HG03066 (cell line): ENCODE results near the gene GPD2.
"Not testable (repeated sequence)": the region's sequence is repeated elsewhere in the genome, so short reads cannot be mapped to it uniquely, and the experiment has no call there.

ENCODE experiments used
- ATAC-seq: cut with Tn5 transposase; IDR thresholded peaks from one replicate; pipeline ENCODE4 v1.9.1; 2021; ENCODE audit warnings: low read depth; ENCODE audit not compliant: unreplicated experiment

Gene GPD2

GRCh38 chr2:156574112-156574511 is 137.9 kb downstream of the GPD2 start:
- no peak for ATAC-seq

- ATAC-seq: no peak
Measured at GRCh38 chr2:156576005-156576404, 139.8 kb downstream of the GPD2 start.

- no peak for ATAC-seq
Measured at GRCh38 chr2:156580501-156580900, 144.3 kb downstream of the GPD2 start.

GRCh38 chr2:156581280-156581679 is 145.1 kb downstream of the GPD2 start:
- no peak for ATAC-seq

- no peak for ATAC-seq
Measured at GRCh38 chr2:156585457-156585856, 149.3 kb downstream of the GPD2 start.

DNA sequence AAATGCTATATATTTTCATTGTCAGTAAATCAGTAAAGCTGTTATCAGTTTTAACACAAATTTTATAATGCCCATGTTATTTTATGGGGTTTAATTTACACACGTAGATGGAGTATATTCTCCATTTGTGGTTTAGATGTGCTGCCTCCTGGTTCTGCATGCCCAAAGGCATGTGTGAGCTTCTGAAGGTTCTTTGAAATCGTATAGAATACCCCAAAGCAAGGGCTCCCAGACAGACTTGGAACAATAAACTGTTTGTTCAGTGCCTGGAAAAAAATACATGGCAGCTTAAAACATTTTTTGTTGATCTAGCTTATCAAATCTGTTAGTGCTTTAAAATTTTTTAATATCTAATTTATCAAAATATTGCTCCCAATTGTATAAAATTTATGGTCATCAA is 150.4 kb downstream of the GPD2 start:
- no peak for ATAC-seq

DNA sequence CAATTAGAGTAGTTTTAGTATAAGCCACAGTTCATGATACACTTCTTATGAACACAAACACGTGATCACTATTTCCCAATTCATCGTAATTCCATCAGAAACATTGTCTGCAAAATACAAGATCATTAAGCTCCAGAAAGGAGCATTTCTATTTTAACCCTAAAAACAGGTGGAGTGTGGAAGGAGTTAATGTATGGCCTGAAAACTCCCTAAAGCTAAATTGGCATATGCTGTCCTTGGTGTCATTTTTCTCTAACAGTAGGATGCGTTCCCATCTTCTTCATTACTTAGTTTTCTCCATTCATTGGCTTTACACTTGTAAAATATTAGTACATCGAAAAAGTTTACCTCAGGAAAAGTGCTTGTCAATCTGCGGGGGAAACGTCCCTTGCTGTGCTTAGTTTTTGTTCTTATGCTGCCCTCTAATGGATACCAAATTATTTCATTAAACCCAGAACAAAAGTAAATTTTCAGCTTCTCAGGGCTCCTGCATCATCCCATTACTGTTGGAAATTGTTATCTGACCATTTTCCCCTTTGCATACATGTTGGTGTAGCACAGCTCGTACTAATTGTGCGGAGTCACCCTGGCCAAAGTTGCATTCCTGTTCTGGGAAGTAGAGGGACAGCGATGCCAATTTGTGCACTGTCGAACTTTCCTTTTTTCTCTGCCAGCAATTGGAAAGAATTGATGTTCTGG is 153.4 kb downstream of the GPD2 start:
- ATAC-seq: peak; percentile 61

DNA sequence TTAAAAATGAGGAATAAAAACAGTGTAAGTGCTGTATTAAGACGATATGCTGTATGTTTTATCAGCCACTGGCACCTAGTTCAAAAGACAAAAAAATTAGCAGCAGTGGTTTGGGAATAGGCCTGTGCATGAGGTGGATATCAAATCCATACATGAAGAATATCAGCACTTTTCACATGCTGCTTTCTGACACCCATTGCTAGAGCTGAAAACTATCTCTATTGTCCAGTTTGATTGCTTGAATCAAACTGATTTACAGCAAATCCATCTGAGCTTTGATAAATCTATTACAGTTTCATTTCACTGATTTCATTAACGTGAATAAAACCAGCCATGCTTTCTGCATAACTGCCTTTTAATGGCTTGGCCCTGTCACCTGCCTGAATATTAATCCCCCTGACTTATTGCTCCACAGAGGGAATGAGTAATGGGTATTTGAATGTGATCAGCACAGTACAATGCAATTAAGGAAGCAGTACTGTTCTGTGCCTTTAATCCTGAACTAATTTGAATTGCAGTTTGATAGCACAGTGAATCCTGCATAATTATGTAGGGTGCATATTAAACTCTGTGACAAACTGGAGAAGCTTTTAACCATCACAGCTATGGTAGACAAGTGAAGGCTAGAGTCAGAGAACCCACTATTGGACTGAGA is 154.0 kb downstream of the GPD2 start:
- ATAC-seq: no peak

DNA sequence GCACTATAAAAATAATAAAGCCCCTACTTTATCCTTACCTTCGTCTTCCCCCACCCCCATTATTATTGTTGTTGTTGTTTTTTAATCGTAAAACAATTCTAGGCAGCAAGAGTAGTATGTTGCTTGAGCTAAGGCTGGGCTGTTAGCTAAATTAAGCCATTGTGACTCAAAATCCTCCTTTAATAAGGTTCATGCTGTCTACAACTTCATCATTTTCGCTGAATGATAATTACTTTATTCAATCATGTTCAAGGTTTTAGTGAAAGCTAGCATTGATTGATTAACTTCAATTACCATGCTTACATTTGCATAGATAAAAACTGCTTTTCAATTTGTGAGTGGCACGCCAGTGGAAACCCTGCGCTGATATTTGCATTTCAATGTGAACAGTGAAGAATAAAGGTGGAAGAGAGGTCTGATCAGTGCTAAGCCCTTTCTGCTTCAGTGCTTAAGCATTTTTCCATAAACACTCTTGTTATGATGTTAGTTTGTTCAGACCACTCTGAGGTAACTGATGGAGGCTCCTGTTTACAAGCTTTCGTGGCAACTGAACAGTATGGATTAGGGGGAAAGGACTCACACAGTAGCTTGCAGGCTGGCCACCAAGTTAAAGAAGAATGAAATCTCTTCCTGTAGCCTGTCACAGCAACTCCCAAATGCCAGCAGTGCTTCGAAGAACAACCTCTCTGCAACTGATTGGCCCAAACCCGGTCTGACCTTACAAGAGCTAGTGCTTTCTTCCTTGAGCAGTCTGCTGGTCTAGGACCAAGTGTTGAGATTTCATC is 156.8 kb downstream of the GPD2 start:
- no peak for ATAC-seq

DNA sequence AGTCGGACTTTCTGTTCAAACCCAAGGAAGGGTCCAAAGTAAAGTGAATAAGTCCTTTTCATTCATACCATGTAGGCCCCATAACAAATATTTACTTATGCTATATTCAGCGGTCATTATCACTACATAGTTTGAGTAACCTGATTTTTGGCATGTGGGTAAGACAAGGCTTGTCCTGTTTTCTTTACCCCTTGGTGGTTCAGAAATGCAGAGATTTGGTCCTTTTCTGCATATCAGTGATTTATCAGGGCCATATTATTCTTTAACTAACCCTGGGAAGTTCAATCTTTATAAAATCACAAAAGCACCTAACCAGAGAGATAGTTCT is 157.4 kb downstream of the GPD2 start:
- no peak for ATAC-seq

DNA sequence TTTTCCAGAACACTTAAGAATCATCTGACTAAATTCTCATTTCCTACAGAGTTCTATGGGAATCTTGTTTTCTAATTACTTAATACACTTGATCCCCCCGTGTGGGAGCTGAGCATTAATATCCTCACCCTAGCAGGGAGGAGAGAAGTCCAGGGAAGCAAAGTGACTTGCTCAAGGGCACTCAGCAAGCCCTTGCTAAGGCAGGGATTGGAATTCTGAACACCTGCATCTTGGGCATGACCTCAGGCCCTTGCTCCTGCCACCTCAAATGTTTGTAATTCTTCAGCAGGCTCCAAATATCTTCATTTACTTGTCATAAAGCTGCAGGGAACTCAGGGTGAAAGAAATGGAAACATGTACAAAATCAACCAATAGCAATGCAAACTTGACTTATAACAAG is 162.4 kb downstream of the GPD2 start:
- no peak for ATAC-seq

GRCh38 chr2:156600196-156600595 is 164.0 kb downstream of the GPD2 start:
- ATAC-seq: no peak

DNA sequence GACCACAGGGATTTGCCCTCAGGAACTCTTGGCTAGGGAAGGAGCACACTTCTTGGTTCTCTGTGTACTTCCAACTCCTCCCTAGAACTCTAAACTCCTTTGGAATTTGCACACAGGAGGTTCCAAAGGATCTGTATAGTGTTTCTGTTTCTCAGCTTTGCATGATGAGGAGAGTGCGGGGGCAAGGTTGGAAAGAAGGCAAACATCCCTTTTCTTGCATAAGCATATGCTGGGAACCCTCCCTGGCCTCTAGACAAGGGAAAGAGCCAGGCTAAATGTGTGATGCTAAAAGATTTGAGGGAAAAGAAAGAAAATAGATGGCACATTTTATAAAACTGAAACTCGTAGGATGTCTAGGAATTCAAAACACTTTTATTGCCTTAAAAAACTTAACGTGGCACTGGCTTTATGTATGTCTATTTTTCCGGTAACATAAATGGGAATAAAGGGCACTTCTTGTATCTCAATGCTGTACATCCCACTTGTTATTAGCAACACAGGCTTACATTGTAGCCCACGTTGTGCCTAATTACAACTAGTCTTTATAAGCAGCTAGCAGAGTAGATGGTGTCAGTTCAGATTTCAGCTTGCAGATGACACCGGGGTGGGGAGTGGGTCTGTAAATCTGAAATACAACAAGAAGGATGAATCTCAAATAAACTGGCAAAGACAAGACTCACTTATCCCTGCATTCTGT is 165.8 kb downstream of the GPD2 start:
- no peak for ATAC-seq

DNA sequence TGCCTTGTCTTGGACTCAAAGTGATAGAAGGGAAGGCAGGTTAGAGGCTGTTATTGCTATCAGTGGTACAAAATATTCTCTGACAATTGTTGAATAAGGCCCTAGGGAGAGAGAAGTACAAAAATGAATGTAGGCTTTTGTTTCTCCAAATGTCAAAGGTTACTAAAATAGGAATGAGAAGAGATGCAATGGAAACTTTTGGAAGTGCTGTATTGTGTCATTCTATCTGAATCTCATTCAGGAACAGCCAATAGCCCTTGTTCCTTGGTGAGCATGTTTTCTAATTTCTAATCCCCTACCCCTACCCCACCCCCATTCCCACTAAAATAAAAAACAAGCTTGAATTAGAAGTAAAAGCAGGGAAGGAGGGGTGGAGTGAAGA is 166.4 kb downstream of the GPD2 start:
- ATAC-seq: no peak

- ATAC-seq: no peak
Measured at GRCh38 chr2:156615836-156616322, 179.7 kb downstream of the GPD2 start.

DNA sequence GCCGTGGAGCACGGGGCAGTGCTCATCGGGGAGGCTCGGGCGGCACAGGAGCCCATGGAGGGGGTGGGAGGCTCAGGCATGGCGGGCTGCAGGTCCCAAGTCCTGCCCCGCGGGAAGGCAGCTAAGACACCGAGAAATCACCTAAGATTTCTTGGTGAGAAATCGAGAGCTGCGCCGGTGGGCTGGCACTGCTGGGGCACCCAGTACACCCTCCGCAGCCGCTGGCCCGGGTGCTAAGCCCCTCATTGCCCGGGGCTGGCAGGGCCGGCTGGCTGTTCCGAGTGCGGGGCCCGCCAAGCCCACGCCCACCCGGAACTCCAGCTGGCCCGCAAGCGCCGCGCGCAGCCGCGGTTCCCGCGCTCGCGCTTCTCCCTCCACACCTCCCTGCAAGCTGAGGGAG is 181.9 kb downstream of the GPD2 start:
- ATAC-seq: not testable (repeated sequence)

- no peak for ATAC-seq
Measured at GRCh38 chr2:156619021-156619539, 182.9 kb downstream of the GPD2 start.

DNA sequence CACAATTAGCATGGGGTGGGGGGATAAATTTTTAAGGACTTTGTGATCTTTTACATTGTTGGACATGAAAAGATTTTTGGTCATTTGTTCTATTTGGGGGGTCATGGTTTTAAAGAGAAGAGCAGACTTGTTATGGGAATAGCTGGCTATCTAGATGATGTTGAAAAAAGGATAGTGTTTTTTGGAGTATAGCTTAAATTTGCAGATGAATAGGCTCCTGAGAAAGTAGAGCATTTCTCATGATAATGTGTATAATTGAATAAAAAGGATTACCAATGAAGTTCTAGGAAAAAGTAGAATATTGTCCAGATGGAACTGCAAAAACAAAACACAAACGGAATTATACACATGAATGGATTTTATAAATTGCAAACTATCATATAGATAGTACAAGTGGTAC is 186.3 kb downstream of the GPD2 start:
- no peak for ATAC-seq

- ATAC-seq: no peak
Measured at GRCh38 chr2:156625360-156626170, 189.4 kb downstream of the GPD2 start.

GRCh38 chr2:156626931-156627330 is 190.8 kb downstream of the GPD2 start:
- ATAC-seq: no peak
